ENCODE measurements around the gene ZNF385A.

ZNF385A gene

GRCh38 chr12:54358945-54359761, 25.4 kb downstream of the ZNF385A start (continued):
- TF ChIP-seq, protein P1, sequence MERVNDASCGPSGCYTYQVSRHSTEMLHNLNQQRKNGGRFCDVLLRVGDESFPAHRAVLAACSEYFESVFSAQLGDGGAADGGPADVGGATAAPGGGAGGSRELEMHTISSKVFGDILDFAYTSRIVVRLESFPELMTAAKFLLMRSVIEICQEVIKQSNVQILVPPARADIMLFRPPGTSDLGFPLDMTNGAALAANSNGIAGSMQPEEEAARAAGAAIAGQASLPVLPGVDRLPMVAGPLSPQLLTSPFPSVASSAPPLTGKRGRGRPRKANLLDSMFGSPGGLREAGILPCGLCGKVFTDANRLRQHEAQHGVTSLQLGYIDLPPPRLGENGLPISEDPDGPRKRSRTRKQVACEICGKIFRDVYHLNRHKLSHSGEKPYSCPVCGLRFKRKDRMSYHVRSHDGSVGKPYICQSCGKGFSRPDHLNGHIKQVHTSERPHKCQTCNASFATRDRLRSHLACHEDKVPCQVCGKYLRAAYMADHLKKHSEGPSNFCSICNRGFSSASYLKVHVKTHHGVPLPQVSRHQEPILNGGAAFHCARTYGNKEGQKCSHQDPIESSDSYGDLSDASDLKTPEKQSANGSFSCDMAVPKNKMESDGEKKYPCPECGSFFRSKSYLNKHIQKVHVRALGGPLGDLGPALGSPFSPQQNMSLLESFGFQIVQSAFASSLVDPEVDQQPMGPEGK (tag by site-specific recombination; IDR thresholded peaks at IDR 0.05), result peak; percentile 100
- TF ChIP-seq ZNF76 (tag by site-specific recombination; IDR thresholded peaks at IDR 0.05; ENCODE audit: borderline replicate concordance, low read depth) (peak; percentile 88), ZNF132 (tag by site-specific recombination; IDR thresholded peaks at IDR 0.05; ENCODE audit: borderline replicate concordance) (no peak), ZNF529 (tag by site-specific recombination; IDR thresholded peaks at IDR 0.05; ENCODE audit: insufficient replicate concordance) (no peak), ZNF621 (tag by site-specific recombination; IDR thresholded peaks at IDR 0.05) (peak; percentile 100), ZBTB20 (tag by site-specific recombination; IDR thresholded peaks at IDR 0.05) (peak; percentile 5; the same call in 1 of the 2 replicates), ZNF426 (tag by site-specific recombination; IDR thresholded peaks at IDR 0.05) (no peak), ZNF391 (tag by site-specific recombination; IDR thresholded peaks at IDR 0.05; ENCODE audit: borderline replicate concordance, low read depth) (peak; percentile 95), ZNF707 (tag by site-specific recombination; IDR thresholded peaks at IDR 0.05) (no peak), OVOL3 (tag by site-specific recombination; IDR thresholded peaks at IDR 0.05) (peak; percentile 93), ZSCAN23 (tag by site-specific recombination; IDR thresholded peaks at IDR 0.05) (peak; percentile 92), ZNF335 (tag by site-specific recombination; conservative IDR thresholded peaks at IDR 0.05) (peak; percentile 99), ZNF157 (tag by site-specific recombination; IDR thresholded peaks at IDR 0.05) (no peak)
- TF ChIP-seq, protein P2, sequence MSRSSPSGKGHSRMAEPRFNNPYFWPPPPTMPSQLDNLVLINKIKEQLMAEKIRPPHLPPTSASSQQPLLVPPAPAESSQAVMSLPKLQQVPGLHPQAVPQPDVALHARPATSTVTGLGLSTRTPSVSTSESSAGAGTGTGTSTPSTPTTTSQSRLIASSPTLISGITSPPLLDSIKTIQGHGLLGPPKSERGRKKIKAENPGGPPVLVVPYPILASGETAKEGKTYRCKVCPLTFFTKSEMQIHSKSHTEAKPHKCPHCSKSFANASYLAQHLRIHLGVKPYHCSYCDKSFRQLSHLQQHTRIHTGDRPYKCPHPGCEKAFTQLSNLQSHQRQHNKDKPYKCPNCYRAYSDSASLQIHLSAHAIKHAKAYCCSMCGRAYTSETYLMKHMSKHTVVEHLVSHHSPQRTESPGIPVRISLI (tag by site-specific recombination; IDR thresholded peaks at IDR 0.05), result peak; percentile 84; the same call in 1 of the 2 replicates

GRCh38 chr12:54358191-54358944, 26.2 kb downstream of the ZNF385A start:
- Histone ChIP-seq H3K4me3 (ENCODE audit: low read depth, low read length) (peak overlapping the region; percentile 62), H3K4me1 (ENCODE audit: control insufficient read depth, insufficient read depth, low read length) (peaks cover 16% of the 10 kb centered on the region), H3K27ac (ENCODE audit: extremely low read depth, low read depth, low read length) (peak overlapping the region; percentile 80), H3K9me3 (ENCODE audit: control insufficient read depth, insufficient read depth, low read depth, low read length) (no peaks in the 10 kb centered on the region), H3K36me3 (ENCODE audit: control insufficient read depth in 2 of 2, insufficient read depth in 1 of 2, low read length in 2 of 2) (no peaks in the 10 kb centered on the region)
- POLR2A ChIA-PET, result interaction anchor here (0.6 to 4.1 kb wide), 23 partner anchors 8 to 341 kb away, joined by 3 to 32 read pairs (median 4); partner anchors contain the start of genes CBX5, COPZ1, HNRNPA1 and NFE2
- CTCF ChIA-PET, result interaction anchor here (0.6 to 8.8 kb wide), 19 partner anchors 10 to 1917 kb away, joined by 3 to 137 read pairs (median 6); partner anchors contain the start of genes COPZ1 and NFE2
- no peak for TF ChIP-seq HOXC10 (CRISPR knock-in tag; IDR thresholded peaks at IDR 0.05)
- TF ChIP-seq ZNF76 (tag by site-specific recombination; IDR thresholded peaks at IDR 0.05; ENCODE audit: borderline replicate concordance, low read depth), result no peak
- no peak for TF ChIP-seq ZNF555 (tag by site-specific recombination; conservative IDR thresholded peaks at IDR 0.05)
- TF ChIP-seq ZNF707 (tag by site-specific recombination; IDR thresholded peaks at IDR 0.05), result no peak
- no peak for TF ChIP-seq ZNF621 (tag by site-specific recombination; IDR thresholded peaks at IDR 0.05)
- 0 out of 2 replicates have a peak, but pooled peaks have one; percentile 7 for TF ChIP-seq ZNF600 (tag by site-specific recombination; IDR thresholded peaks at IDR 0.05)
- TF ChIP-seq OSR2 (tag by site-specific recombination; IDR thresholded peaks at IDR 0.05), result no peak
- TF ChIP-seq, protein P3, sequence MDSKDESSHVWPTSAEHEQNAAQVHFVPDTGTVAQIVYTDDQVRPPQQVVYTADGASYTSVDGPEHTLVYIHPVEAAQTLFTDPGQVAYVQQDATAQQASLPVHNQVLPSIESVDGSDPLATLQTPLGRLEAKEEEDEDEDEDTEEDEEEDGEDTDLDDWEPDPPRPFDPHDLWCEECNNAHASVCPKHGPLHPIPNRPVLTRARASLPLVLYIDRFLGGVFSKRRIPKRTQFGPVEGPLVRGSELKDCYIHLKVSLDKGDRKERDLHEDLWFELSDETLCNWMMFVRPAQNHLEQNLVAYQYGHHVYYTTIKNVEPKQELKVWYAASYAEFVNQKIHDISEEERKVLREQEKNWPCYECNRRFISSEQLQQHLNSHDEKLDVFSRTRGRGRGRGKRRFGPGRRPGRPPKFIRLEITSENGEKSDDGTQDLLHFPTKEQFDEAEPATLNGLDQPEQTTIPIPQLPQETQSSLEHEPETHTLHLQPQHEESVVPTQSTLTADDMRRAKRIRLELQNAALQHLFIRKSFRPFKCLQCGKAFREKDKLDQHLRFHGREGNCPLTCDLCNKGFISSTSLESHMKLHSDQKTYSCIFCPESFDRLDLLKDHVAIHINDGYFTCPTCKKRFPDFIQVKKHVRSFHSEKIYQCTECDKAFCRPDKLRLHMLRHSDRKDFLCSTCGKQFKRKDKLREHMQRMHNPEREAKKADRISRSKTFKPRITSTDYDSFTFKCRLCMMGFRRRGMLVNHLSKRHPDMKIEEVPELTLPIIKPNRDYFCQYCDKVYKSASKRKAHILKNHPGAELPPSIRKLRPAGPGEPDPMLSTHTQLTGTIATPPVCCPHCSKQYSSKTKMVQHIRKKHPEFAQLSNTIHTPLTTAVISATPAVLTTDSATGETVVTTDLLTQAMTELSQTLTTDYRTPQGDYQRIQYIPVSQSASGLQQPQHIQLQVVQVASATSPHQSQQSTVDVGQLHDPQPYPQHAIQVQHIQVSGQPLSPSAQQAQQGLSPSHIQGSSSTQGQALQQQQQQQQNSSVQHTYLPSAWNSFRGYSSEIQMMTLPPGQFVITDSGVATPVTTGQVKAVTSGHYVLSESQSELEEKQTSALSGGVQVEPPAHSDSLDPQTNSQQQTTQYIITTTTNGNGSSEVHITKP (tag by site-specific recombination; IDR thresholded peaks at IDR 0.05), result peak; percentile 99
- peak; percentile 50; the same call in 1 of the 2 replicates for TF ChIP-seq ZNF777 (tag by site-specific recombination; IDR thresholded peaks at IDR 0.05; ENCODE audit: borderline replicate concordance)
- TF ChIP-seq ZBTB20 (tag by site-specific recombination; IDR thresholded peaks at IDR 0.05), result 0 out of 2 replicates have a peak, but pooled peaks have one; percentile 18
- no peak for TF ChIP-seq ZSCAN5A (tag by site-specific recombination; IDR thresholded peaks at IDR 0.05)
- TF ChIP-seq ZBTB8A (tag by site-specific recombination; IDR thresholded peaks at IDR 0.05), result peak; percentile 11; the same call in 1 of the 2 replicates
- no peak for TF ChIP-seq ZNF132 (tag by site-specific recombination; IDR thresholded peaks at IDR 0.05; ENCODE audit: borderline replicate concordance)
